Smooth muscle cell (in vitro differentiated cells): ENCODE measurements around the gene TSNAX. TPM values are rescaled to one million over a fixed set of nuclear protein-coding genes. Genes with fewer than 3 reads are reported as not detected.
A peak's percentile ranks its signal among the peaks of the same experiment; 100 is the strongest.

ENCODE experiments used
- DNase-seq: peaks from one replicate; lab custom pipeline; 2025; ENCODE audit not compliant: unreplicated experiment; lab: John Stamatoyannopoulos, UW
- H2AFZ ChIP-seq: fragments of 200-600 bp; sonication (generic); 2 replicates; pipeline ENCODE4 v1.6.0; 2016; ENCODE audit warnings: antibody characterized with exemption, low read depth, mild to moderate bottlenecking
- H3F3A ChIP-seq: fragments of 200-600 bp; sonication (generic); 2 replicates; pipeline ENCODE4 v1.6.0; 2017; ENCODE audit warnings: antibody characterized with exemption, low read depth
- H3K27ac ChIP-seq: fragments of 200-600 bp; sonication (generic); 2 replicates; pipeline ENCODE4 v1.5.1; 2016; ENCODE audit warnings: low read depth, mild to moderate bottlenecking
- H3K27me3 ChIP-seq: fragments of 200-600 bp; sonication (generic); 2 replicates; pipeline ENCODE4 v1.6.1; 2016; ENCODE audit warnings: low read depth, mild to moderate bottlenecking
- H3K36me3 ChIP-seq: fragments of 200-600 bp; sonication (generic); 2 replicates; pipeline ENCODE4 v1.5.1; 2016; ENCODE audit warnings: low read depth
- H3K4me1 ChIP-seq: fragments of 200-600 bp; sonication (generic); 2 replicates; pipeline ENCODE4 v1.5.1; 2016; ENCODE audit warnings: low read depth
- H3K4me2 ChIP-seq: fragments of 200-600 bp; sonication (generic); 2 replicates; pipeline ENCODE4 v1.6.0; 2016; ENCODE audit warnings: mild to moderate bottlenecking
- H3K4me3 ChIP-seq: fragments of 200-600 bp; sonication (generic); 2 replicates; pipeline ENCODE4 v1.5.1; 2016; ENCODE audit warnings: mild to moderate bottlenecking
- H3K79me2 ChIP-seq: fragments of 200-600 bp; sonication (generic); 2 replicates; pipeline ENCODE4 v1.6.0; 2016; ENCODE audit warnings: low read depth, mild to moderate bottlenecking
- H3K9ac ChIP-seq: fragments of 200-600 bp; sonication (generic); 2 replicates; pipeline ENCODE4 v1.6.0; 2016; ENCODE audit warnings: low read depth
- H3K9me3 ChIP-seq: fragments of 200-600 bp; sonication (generic); replicated peaks from 2 replicates; pipeline ENCODE4 v1.5.1; 2016; ENCODE audit warnings: low read depth
- H4K20me1 ChIP-seq: fragments of 200-600 bp; sonication (generic); 2 replicates; pipeline ENCODE4 v1.6.0; 2016; ENCODE audit warnings: low read depth
- CTCF ChIP-seq: fragments of 200-600 bp; sonication (generic); IDR thresholded peaks from 2 replicates; pipeline ENCODE4 v1.5.1; 2017; ENCODE audit warnings: borderline replicate concordance, mild to moderate bottlenecking, antibody characterized with exemption; ENCODE audit not compliant: insufficient read depth, poor library complexity, severe bottlenecking
- WGBS: methylation state at CpG from one replicate; pipeline ENCODE4 v1.1.7; 2016; ENCODE audit warnings: low lambda C conversion rate; 5-methylcytosine and 5-hydroxymethylcytosine counted together
- polyA plus RNA-seq: library from polyadenylated mRNA; unstranded; fragments of >200 nt; fragmentation: Nextera tagmentation; extraction: Ambion mirVana; gene quantifications from 2 replicates; pipeline ENCODE4 v1.2.1, GENCODE V29; 2016
- total RNA-seq: library from RNA; depleted of rRNA; stranded (reverse); fragments of >200 nt; gene quantifications from 2 replicates; pipeline ENCODE4 v1.2.3, GENCODE V29; 2014

The TSNAX gene
- total and polyA plus RNA-seq, 2 experiments from 2014 or later = 22.6 to 36.5 TPM

GRCh38 chr1:231493421-231494185, 34.9 kb upstream of the TSNAX start:
- no peak overlapping the region for H3K4me3 ChIP-seq

GRCh38 chr1:231494439-231495110, 33.9 kb upstream of the TSNAX start:
- no peak overlapping the region for H3K9ac ChIP-seq
- TF ChIP-seq CTCF = no peak
- 82% methylated on average over 1 of the region's 1 CpG for WGBS

More at GRCh38 chr1:231493421-231494185, 34.9 kb upstream of the TSNAX start:
- no peak for DNase-seq
- H3F3A ChIP-seq = no peaks in the 10 kb centered on the region
- H3K27me3 ChIP-seq = no peaks in the 10 kb centered on the region
- peak overlapping the region; percentile 19 for H3K27ac ChIP-seq
- H3K36me3 ChIP-seq = no peaks in the 10 kb centered on the region
- H3K9me3 ChIP-seq = no peaks in the 10 kb centered on the region
- no peak for TF ChIP-seq CTCF
- no peak overlapping the region for H3K9ac ChIP-seq
- peak overlapping the region; percentile 35 for H2AFZ ChIP-seq
- 56% methylated on average over 6 of the region's 6 CpGs for WGBS
- H3K4me1 ChIP-seq = no peaks in the 10 kb centered on the region
- H3K79me2 ChIP-seq = no peaks in the 10 kb centered on the region
- no peaks in the 10 kb centered on the region for H4K20me1 ChIP-seq
- H3K4me2 ChIP-seq = peak overlapping the region; percentile 36

GRCh38 chr1:231497629-231498152, 30.8 kb upstream of the TSNAX start:
- H3K36me3 ChIP-seq = no peaks in the 10 kb centered on the region
- H4K20me1 ChIP-seq = no peaks in the 10 kb centered on the region
- no peak overlapping the region for H3K4me3 ChIP-seq
- H3K4me1 ChIP-seq = no peaks in the 10 kb centered on the region
- H3K4me2 ChIP-seq = no peak overlapping the region
- H3F3A ChIP-seq = no peaks in the 10 kb centered on the region
- H3K27me3 ChIP-seq = no peaks in the 10 kb centered on the region
- H3K79me2 ChIP-seq = no peaks in the 10 kb centered on the region
- TF ChIP-seq CTCF = no peak
- 83% methylated on average over 2 of the region's 2 CpGs for WGBS
- no peak overlapping the region for H3K27ac ChIP-seq
- H3K9me3 ChIP-seq = peaks cover 4% of the 10 kb centered on the region
- H2AFZ ChIP-seq = peak overlapping the region; percentile 36
- DNase-seq = no peak
- no peak overlapping the region for H3K9ac ChIP-seq

More at GRCh38 chr1:231494439-231495110, 33.9 kb upstream of the TSNAX start:
- no peaks in the 10 kb centered on the region for H3K36me3 ChIP-seq
- no peak for DNase-seq
- H3K9me3 ChIP-seq = peaks cover 4% of the 10 kb centered on the region
- no peak overlapping the region for H3K4me2 ChIP-seq
- H3K27ac ChIP-seq = no peak overlapping the region
- H3K27me3 ChIP-seq = no peaks in the 10 kb centered on the region
- no peaks in the 10 kb centered on the region for H4K20me1 ChIP-seq
- H3K4me3 ChIP-seq = no peak overlapping the region
- no peaks in the 10 kb centered on the region for H3K79me2 ChIP-seq
- no peaks in the 10 kb centered on the region for H3K4me1 ChIP-seq
- H2AFZ ChIP-seq = no peak overlapping the region
- H3F3A ChIP-seq = no peaks in the 10 kb centered on the region
